ENCODE results near the gene ECE1. TPM values are rescaled to one million over a fixed set of nuclear protein-coding genes. Genes with fewer than 3 reads are reported as not detected.
A peak's percentile ranks its signal among the peaks of the same experiment; 100 is the strongest.

The ECE1 gene
- total and polyA plus RNA-seq, 9 of the 15 experiments (the other 6 are each of a cell fraction or from before 2014, with no cell fraction given) = 0.56 to 34.8 (median 11.0) TPM

- no peak for TF ChIP-seq ZNF282 (CRISPR knock-in tag; IDR thresholded peaks at IDR 0.05)
- TF ChIP-seq VEZF1 (CRISPR knock-in tag; IDR thresholded peaks at IDR 0.05) = no peak; the same call in 1 of the 2 replicates
- TF ChIP-seq EP300 (IDR thresholded peaks at IDR 0.05; ENCODE audit: low read length) = peak; percentile 32; the same call in 1 of the 2 replicates
- no peak for TF ChIP-seq HMG20B (CRISPR knock-in tag; IDR thresholded peaks at IDR 0.05)
- no peak for TF ChIP-seq ELF1 (tag; IDR thresholded peaks at IDR 0.05)
- no peak for TF ChIP-seq CHD2 (IDR thresholded peaks at IDR 0.05; ENCODE audit: low read depth, low read length)
- no peak for TF ChIP-seq TARDBP (IDR thresholded peaks at IDR 0.05)
- TF ChIP-seq CBFA2T3 (IDR thresholded peaks at IDR 0.05) = peak; percentile 91
- peak; percentile 96 for TF ChIP-seq ADNP (tag; IDR thresholded peaks at IDR 0.05)
- TF ChIP-seq SIN3A (IDR thresholded peaks at IDR 0.05; ENCODE audit: borderline replicate concordance in 2 of 2, control insufficient read depth in 1 of 2, low read depth in 2 of 2, low read length in 2 of 2) = no peak
- no peak for TF ChIP-seq ZBTB33 (CRISPR knock-in tag; IDR thresholded peaks at IDR 0.05)
- no peak for TF ChIP-seq ATF1 (CRISPR knock-in tag; IDR thresholded peaks at IDR 0.05)
- TF ChIP-seq ATF1 (tag; IDR thresholded peaks at IDR 0.05) = no peak
- no peak for TF ChIP-seq RUNX1 (IDR thresholded peaks at IDR 0.05; ENCODE audit: low read depth)
- peak; percentile 80 for TF ChIP-seq SMARCE1 (IDR thresholded peaks at IDR 0.05)
- peak; percentile 36; the same call in 1 of the 2 replicates for TF ChIP-seq KLF16 (IDR thresholded peaks at IDR 0.05)
- no peak for TF ChIP-seq SMAD1 (IDR thresholded peaks at IDR 0.05; ENCODE audit: low read depth, low read length, partially characterized antibody)
- no peak for TF ChIP-seq LCOR (CRISPR knock-in tag; IDR thresholded peaks at IDR 0.05)
- TF ChIP-seq ZNF507 (tag; conservative IDR thresholded peaks at IDR 0.05) = no peak
- no peak for TF ChIP-seq PRDM10 (IDR thresholded peaks at IDR 0.05; ENCODE audit: partially characterized antibody)
- no peak for TF ChIP-seq ZNF444 (CRISPR knock-in tag; IDR thresholded peaks at IDR 0.05)
- no peak for TF ChIP-seq ZNF121 (CRISPR knock-in tag; conservative IDR thresholded peaks at IDR 0.05)
- TF ChIP-seq ATF6 (CRISPR knock-in tag; IDR thresholded peaks at IDR 0.05) = no peak
These were observed 4.7 kb upstream of the ECE1 start (continued) for GRCh38 chr1:21295002-21295401.
